Epithelial cell of proximal tubule (primary cell): Measurements from ENCODE around the gene OASL. TPM values are rescaled to one million over a fixed set of nuclear protein-coding genes. Genes with fewer than 3 reads are reported as not detected.
"Not testable (repeated sequence)": the region's sequence is repeated elsewhere in the genome, so short reads cannot be mapped to it uniquely, and the experiment has no call there.

ENCODE experiments used
- DNase-seq: peaks from one replicate; pipeline ENCODE4 v3.0.0-alpha.2; 2011; ENCODE audit warnings: low read depth
- H3K4me3 ChIP-seq: 2 replicates; pipeline ENCODE4 v1.5.1; 2011; ENCODE audit warnings: low read depth, mild to moderate bottlenecking, low read length
- CTCF ChIP-seq: conservative IDR thresholded peaks from 2 replicates; pipeline ENCODE4 v1.5.1; 2012; ENCODE audit warnings: low read depth, mild to moderate bottlenecking, low read length
- total RNA-seq: library from RNA; depleted of rRNA; stranded (reverse); fragments of >200 nt; gene quantifications from 2 replicates; pipeline ENCODE4 v1.2.3, GENCODE V29; 2015

Gene OASL
- total RNA-seq, 1 donor from 2014 or later: 0.12 TPM

- no peak overlapping the region for H3K4me3 ChIP-seq
- DNase-seq: no peak
- no peak for TF ChIP-seq CTCF
These were observed 45.2 kb upstream of the OASL start for GRCh38 chr12:121084229-121084628.

- no peak for TF ChIP-seq CTCF
- DNase-seq: no peak
- H3K4me3 ChIP-seq: no peak overlapping the region
These were observed 41.9 kb upstream of the OASL start for GRCh38 chr12:121080909-121081308.

GRCh38 chr12:121079736-121080272 is 40.8 kb upstream of the OASL start:
- no peak overlapping the region for H3K4me3 ChIP-seq
- TF ChIP-seq CTCF: no peak
- no peak for DNase-seq

GRCh38 chr12:121077440-121077839 is 38.4 kb upstream of the OASL start:
- H3K4me3 ChIP-seq, DNase-seq: not testable (repeated sequence)

GRCh38 chr12:121075911-121076310 is 36.9 kb upstream of the OASL start:
- not testable (repeated sequence) for H3K4me3 ChIP-seq, DNase-seq

GRCh38 chr12:121072147-121072546 is 33.1 kb upstream of the OASL start:
- no peak for TF ChIP-seq CTCF
- no peak for DNase-seq

GRCh38 chr12:121069206-121069605 is 30.2 kb upstream of the OASL start:
- no peak for TF ChIP-seq CTCF
- no peak for DNase-seq
- no peak overlapping the region for H3K4me3 ChIP-seq

More at GRCh38 chr12:121072147-121072546, 33.1 kb upstream of the OASL start:
- H3K4me3 ChIP-seq: no peak overlapping the region

- no peak for TF ChIP-seq CTCF
- no peak overlapping the region for H3K4me3 ChIP-seq
- no peak for DNase-seq
These were observed 26.3 kb upstream of the OASL start for GRCh38 chr12:121065345-121065744.

- not testable (repeated sequence) for DNase-seq
These were observed 25.5 kb upstream of the OASL start for GRCh38 chr12:121064586-121064985.

More at GRCh38 chr12:121064586-121064985, 25.5 kb upstream of the OASL start:
- H3K4me3 ChIP-seq: not testable (repeated sequence)
